Measurements from ENCODE around the gene NPFFR1.

NPFFR1 gene, protein sequence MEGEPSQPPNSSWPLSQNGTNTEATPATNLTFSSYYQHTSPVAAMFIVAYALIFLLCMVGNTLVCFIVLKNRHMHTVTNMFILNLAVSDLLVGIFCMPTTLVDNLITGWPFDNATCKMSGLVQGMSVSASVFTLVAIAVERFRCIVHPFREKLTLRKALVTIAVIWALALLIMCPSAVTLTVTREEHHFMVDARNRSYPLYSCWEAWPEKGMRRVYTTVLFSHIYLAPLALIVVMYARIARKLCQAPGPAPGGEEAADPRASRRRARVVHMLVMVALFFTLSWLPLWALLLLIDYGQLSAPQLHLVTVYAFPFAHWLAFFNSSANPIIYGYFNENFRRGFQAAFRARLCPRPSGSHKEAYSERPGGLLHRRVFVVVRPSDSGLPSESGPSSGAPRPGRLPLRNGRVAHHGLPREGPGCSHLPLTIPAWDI

GRCh38 chr10:70283445-70284399 lies at the start of gene NPFFR1:
NPFFR1 (minus strand) TSS chr10:70284004; CDS start chr10:70283676, 328 bp downstream.
- DNase-seq, result no peak

GRCh38 chr10:70333268-70333667 lies 49.5 kb upstream of the NPFFR1 start:
- DNase-seq, result no peak

GRCh38 chr10:70331486-70332268 lies 47.9 kb upstream of the NPFFR1 start:
- peak; percentile 53 for DNase-seq

GRCh38 chr10:70331160-70331485 lies 47.3 kb upstream of the NPFFR1 start:
- no peak for DNase-seq

DNA sequence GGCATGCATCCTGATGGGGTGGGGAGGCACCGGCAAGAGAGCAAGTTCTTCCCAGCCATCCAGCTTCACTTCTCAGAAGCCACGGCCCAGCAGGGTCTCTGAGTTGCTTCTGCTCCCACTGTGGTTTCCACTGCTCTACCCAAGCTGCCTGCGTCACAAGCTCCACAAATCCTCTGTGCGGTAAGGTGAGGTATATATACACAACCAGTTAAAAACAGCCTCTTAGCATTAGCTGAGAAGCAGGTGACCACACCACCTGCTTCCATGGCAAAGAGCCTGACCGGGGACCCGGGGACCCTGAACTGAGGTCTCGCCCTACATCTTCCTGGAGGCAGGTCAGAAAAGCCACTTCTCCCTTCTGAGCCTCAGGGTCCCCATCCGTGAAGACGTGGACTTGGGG lies 46.9 kb upstream of the NPFFR1 start:
- DNase-seq, result no peak

DNA sequence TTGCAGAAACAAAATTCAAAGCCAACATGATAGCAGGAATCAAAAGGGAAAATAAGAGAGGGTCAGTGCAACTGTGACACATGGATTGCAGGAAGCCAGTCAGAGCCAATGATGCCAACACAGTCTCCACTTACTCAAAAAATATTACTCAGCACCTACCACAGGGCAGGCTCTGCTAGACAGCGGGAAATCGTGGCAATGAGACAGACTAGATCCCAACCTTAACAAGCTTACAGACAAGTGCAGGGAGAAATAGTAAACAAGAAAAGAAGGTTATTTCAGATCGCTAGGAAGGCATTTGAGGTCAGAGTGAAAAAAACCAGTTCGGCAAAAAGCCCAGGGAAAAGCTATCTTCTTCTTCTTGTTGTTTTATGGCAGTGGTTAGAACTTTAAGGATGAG lies 45.2 kb upstream of the NPFFR1 start:
- DNase-seq, result no peak

- DNase-seq, result no peak
Observed at GRCh38 chr10:70328018-70328417, 44.2 kb upstream of the NPFFR1 start.

DNA sequence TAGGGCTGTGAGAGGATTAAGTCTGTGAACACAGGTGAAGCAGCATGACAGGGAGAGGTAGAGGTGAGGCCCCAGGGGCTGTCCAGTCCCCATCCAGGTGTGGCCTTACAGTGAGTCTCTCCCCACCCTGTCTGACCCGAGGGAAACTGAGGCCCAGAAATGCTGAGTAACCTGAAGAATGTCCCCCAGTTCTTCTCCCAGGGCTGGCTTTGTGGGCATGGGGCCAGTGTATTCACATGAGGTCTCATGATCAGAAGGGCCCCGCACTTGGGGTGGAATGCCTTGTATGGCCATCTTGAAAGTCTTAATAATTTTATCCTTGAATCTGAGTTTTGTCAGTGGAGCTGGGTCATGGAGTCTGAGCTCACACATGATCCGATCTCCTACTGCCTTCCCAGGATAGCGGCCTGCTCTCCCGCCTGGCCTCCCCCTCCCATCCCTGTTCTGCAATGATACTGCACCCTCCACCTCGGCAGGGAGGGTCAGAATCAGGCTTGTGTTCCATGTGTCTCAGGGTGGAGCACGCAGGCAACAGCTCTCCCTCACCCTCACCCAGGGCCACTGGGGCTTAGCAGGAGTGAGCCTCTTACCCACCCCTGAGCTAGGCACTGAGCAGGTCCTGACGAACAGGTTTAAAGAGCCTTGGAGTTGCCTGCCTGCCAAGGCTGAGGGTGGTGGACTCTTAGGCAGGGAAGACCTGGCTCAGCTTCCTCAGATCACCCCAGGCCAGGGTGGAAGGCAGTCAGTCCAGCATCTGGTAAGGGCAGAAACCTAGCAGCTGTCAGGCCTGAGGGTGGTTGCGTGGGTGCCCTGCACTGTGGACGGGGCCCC lies 41.4 kb upstream of the NPFFR1 start:
- no peak for DNase-seq

DNA sequence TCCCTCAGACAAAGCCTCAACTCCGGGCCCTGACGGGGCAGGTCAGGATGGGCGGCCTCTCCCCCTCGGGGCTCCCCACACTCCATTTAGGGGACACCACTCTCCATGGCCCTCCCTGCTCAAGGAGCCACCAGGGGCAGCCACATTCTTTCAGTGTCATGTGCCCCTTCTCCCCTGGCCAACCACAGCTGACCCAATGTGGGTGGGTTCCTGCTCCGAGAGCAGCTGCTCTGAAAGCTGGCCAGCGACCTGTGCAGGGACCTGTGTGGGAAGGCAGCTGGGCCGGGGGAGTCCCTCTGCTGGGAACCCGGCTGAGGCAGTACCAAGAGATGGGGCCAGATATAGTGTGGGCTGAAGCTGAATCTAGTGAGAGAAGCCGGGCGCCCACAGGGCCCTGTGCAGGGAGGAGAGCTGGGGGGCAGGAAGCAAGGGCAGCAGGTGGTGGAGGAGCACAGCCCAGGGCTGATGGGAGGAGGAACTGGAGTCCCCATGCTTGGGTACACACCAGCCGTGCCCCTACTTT lies 40.6 kb upstream of the NPFFR1 start:
- DNase-seq, result peak; percentile 56

DNA sequence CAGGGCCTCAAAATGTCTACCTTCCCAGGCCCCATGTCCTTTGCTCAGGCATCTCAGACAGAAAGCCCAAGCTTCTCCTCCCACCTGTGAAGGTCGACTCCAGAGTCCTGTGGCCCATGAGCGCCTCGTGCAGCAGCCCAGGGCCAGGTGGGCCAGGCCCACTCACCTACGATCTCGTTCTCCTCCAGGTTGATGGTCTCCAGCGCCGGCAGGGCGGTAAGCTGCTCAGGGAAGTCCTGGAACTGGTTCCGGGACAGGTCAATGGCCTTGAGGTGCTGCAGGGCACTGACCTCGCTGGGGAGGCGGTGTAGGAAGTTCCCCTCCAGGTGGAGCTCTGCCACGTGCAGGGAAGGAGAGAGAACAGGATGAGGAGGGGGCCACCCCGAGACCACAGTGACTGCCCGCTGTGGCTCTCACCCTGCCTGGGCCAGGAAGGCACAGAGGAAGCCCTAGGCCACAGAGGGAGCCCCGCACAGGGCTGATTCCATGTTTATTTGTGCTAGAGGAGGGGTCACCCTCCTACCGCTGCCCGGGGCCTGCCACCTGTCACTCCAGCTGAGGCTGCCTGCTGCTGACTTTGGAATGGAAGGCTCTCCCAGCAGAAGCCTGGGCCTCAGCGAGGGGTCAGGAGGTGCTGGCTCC lies 40.0 kb upstream of the NPFFR1 start:
- no peak for DNase-seq

GRCh38 chr10:70323138-70323696 lies 39.4 kb upstream of the NPFFR1 start:
- DNase-seq, result no peak

DNA sequence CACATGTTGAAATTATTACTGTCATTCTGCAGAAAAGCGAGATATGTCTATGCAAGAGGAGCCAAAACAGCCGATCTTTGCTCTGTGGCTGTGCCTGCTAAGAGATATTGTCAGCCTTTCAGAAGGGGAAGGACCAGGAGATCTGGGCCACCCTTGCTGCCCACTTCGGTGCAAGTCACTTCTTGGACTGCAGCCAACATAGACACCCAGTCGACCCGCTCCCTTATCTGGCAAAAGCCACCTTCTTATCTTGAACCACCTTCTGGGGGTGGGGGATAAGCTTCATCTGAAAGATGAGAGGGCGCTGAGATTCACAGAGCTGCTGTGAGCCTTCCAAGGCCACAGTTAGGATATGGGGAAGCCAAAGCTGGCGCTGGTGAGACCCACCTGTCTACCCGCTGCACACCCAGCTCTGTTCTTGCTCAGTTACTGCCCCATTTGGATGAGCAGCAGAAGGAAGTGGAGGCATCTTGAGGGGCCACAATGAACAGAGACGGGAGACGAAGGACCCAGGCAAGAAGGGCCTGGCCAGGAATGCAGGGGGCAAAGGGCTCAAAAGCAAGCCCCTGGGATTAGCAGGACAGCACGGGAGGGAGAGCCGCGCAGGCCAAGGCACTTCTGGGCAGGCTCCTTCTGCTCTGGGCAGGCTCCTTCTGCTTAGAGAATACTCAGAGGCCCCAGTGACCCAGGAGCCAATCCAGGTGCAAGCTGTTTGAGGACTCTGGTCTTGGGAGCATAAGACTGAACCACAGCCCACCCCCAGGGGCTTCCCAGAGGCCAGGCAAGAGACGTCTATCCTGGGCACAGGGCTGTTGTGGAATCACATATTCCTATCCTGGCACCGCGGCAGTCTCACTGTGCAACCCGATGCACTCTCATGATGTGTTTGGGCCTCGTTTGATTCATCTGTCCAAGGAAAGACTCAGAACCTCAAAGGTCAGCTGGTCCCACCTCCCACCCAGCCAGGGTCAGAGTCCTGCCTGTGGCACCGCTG lies 38.4 kb upstream of the NPFFR1 start:
- DNase-seq, result no peak

DNA sequence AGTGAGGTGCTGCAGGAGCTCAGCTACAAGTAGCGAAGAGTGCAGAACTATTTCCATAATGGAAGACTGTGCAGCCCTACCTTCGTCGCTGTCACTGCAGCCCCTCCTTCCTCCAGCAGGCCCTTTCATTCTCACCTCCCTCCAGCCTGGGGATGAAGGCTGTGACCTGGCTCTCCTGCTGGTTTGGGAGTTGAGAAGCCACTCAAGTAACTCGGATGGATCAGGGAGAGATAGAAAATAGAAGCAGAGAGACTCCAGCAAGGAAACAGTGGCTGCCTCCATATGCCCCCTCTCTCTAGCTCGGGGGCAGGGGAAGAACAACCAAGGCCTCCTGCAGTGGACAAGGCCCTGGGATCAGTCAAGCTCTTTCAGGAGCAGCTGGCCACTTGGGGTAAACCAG lies 37.4 kb upstream of the NPFFR1 start:
- no peak for DNase-seq

DNA sequence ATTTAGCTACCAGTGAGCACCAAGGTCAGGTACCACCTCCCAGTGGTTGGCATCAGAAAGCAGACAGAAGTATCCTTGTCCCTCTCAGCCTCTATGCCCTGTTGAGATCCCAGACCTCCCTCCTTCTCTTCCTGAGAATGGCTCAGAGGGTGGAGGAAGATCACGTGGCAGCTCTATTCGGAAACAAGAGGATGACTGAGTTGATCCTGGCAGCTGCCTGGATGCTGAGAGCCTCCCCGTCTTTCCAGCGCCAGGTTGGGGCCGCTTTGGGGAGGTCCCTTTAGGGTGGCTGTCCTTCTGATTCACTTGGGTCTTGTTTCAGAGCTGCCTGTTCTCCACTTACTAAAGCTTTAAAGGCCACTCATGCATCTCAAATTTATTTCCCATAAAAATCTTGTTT lies 36.9 kb upstream of the NPFFR1 start:
- no peak for DNase-seq

DNA sequence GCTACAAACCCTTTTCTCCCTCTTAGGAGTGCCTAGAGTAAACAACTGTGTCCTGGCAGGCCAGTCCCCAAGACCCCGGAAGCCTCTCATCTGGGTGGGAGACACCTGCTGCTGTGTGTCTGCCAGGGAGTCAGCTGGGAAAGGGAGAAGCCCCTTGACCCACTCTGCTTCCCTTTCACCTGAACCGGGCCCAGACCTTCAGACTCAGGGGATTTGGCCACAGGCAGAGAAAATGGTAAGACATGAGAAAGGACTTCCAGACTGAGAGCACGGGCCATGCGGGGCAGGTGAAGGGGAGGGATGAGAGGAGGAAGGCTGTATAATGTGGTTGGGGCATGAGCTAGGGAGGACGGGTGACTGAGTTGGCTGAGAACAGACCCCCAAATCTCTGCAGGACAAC lies 36.0 kb upstream of the NPFFR1 start:
- no peak for DNase-seq

GRCh38 chr10:70319183-70319582 lies 35.4 kb upstream of the NPFFR1 start:
- no peak for DNase-seq

DNA sequence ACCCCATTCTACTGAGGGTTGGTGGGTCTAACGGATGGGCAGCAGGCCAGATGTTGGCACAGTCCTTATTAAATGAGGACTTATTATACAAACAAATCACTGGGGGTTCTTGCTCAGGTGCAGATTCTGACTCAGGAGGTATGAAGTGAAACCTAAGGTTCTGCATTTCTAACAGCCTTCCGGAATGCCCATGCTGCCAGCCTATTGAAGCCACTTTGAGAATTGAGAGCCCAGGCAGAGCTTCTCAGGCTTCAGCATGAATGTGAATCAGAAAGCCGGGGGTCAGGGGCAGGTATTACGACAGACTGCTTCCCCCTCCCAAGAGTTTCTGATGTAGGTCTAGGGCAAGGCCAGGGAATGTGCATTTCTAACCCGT lies 34.1 kb upstream of the NPFFR1 start:
- no peak for DNase-seq

DNA sequence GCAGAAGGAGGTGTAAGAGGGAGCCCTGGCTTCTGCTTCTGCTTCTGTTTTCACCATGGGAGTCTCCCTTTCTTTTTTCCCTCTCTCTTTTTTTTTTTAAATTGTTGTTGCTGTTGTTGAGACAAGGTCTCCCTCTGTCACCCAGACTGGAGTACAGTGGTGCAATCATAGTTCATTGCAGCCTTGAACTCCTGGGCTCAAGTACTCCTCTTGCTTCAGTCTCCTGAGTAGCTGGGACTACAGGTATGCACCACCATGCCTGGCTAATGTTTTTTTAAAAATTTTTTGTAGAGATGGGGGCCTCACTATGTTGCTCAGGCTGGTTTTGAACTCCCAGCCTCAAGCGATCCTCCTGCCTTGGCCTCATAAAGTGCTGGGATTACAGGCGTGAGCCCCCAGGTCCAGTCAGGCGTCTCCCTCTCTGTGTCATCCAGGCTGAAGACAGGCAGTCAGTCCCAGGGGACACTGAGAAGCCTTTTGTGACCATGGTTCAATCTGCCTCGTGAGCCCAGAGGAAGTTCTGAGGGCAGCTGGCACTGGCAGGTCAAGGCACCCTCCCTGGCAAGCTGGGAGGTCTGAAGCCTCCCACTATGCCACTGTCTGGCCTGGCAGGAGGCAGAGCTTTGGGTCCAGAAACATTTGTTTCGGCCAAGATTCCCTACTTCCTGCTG lies 33.6 kb upstream of the NPFFR1 start:
- DNase-seq, result no peak

DNA sequence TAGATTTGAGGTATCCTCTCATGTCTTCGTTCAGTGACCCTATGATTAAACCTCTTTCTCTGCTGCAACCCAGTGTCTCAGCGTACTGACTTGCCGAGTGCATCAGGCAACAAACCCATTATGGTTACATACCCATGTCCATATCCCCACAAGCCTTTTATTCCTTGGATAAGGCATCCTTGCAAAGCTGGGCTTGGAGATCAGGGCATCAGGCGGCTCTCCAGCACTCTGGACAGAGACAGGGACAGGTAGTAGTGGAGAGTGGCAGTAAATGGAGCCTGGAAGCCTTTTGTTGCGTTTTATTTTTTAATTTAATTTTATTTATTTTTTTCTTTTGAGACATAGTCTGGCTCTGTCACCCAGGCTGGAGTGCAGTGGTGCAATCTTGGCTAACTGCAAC lies 32.0 kb upstream of the NPFFR1 start:
- DNase-seq, result no peak

Data from islet precursor cell (in vitro differentiated cells).